ENCODE data around the gene SH3BGRL2. TPM values are rescaled to one million over a fixed set of nuclear protein-coding genes. Genes with fewer than 3 reads are reported as not detected.

The SH3BGRL2 gene
- total and polyA plus RNA-seq, 4 donors = 23.8 to 71.3 (median 34.3) TPM

- TF ChIP-seq YY1 (IDR thresholded peaks at IDR 0.05) (no peak), CTCF (IDR thresholded peaks at IDR 0.05; ENCODE audit: low read depth, low read length, missing input control) (no peak), FOXA2 (IDR thresholded peaks at IDR 0.05) (peak; percentile 20), EGR1 (IDR thresholded peaks at IDR 0.05; ENCODE audit: low read depth in 2 of 2) (no peak)
- Histone ChIP-seq H3K4me1 (ENCODE audit: control insufficient read depth in 4 of 4, insufficient read depth in 4 of 4, low read length in 3 of 4) (peaks cover 0 to under 1% (median 0%) of the 10 kb centered on the region in 4 donors), H3K4me3 (ENCODE audit: low read depth in 1 of 3, low read length in 3 of 3) (no peak overlapping the region), H3K9ac (ENCODE audit: low read depth in 1 of 2, low read length in 2 of 2) (no peak overlapping the region), H3K36me3 (ENCODE audit: control insufficient read depth in 4 of 4, insufficient read depth in 3 of 4, low read depth in 1 of 4, low read length in 3 of 4) (no peaks in the 10 kb centered on the region), H3K27ac (ENCODE audit: low read depth in 1 of 2, low read length in 2 of 2) (no peak overlapping the region), H3K9me3 (ENCODE audit: control insufficient read depth in 4 of 4, low read length in 3 of 4) (no peaks in the 10 kb centered on the region), H3K27me3 (ENCODE audit: control insufficient read depth in 4 of 4, insufficient read depth in 4 of 4, low read length in 3 of 4) (no peaks in the 10 kb centered on the region)
- no peak for DNase-seq (ENCODE audit: low spot score)
- WGBS = 76% methylated on average over 3 of the region's 3 CpGs
Observed at GRCh38 chr6:79600812-79601609, 30.1 kb upstream of the SH3BGRL2 start.

- Histone ChIP-seq H3K4me3 (ENCODE audit: low read depth in 1 of 3, low read length in 3 of 3) (no peak overlapping the region), H3K36me3 (ENCODE audit: control insufficient read depth in 4 of 4, insufficient read depth in 3 of 4, low read depth in 1 of 4, low read length in 3 of 4) (no peaks in the 10 kb centered on the region), H3K9ac (ENCODE audit: low read depth in 1 of 2, low read length in 2 of 2) (no peak overlapping the region), H3K9me3 (ENCODE audit: control insufficient read depth in 4 of 4, low read length in 3 of 4) (no peaks in the 10 kb centered on the region), H3K27ac (ENCODE audit: low read depth in 1 of 2, low read length in 2 of 2) (no peak overlapping the region), H3K27me3 (ENCODE audit: control insufficient read depth in 4 of 4, insufficient read depth in 4 of 4, low read length in 3 of 4) (no peaks in the 10 kb centered on the region), H3K4me1 (ENCODE audit: control insufficient read depth in 4 of 4, insufficient read depth in 4 of 4, low read length in 3 of 4) (peaks cover 0 to 9% (median 1%) of the 10 kb centered on the region in 4 donors)
- DNase-seq (ENCODE audit: low spot score) = no peak
- no peak for TF ChIP-seq YY1 (IDR thresholded peaks at IDR 0.05)
Observed at GRCh38 chr6:79602859-79603258, 28.3 kb upstream of the SH3BGRL2 start.

GRCh38 chr6:79604583-79605037, 26.5 kb upstream of the SH3BGRL2 start:
- no peak for TF ChIP-seq ATF3 (IDR thresholded peaks at IDR 0.05)
- no peak for TF ChIP-seq RAD21 (IDR thresholded peaks at IDR 0.05)
- no peak for TF ChIP-seq HNF4A (conservative IDR thresholded peaks at IDR 0.05)
- no peak for TF ChIP-seq ZBTB33 (IDR thresholded peaks at IDR 0.05)
- no peak for TF ChIP-seq EGR1 (IDR thresholded peaks at IDR 0.05; ENCODE audit: low read depth in 2 of 2)
- no peak for TF ChIP-seq HNF4G (IDR thresholded peaks at IDR 0.05)
- no peak for TF ChIP-seq SP1 (IDR thresholded peaks at IDR 0.05)
- TF ChIP-seq TAF1 (conservative IDR thresholded peaks at IDR 0.05) = no peak
- TF ChIP-seq JUND (IDR thresholded peaks at IDR 0.05) = no peak
- no peak for TF ChIP-seq NR2F2 (IDR thresholded peaks at IDR 0.05)
- TF ChIP-seq MAX (IDR thresholded peaks at IDR 0.05) = no peak
- no peak for TF ChIP-seq YY1 (IDR thresholded peaks at IDR 0.05)
- no peak for TF ChIP-seq RXRA (IDR thresholded peaks at IDR 0.05)
- no peak for TF ChIP-seq FOXA1 (IDR thresholded peaks at IDR 0.05)
- TF ChIP-seq FOXA2 (IDR thresholded peaks at IDR 0.05) = no peak
- WGBS = 87% methylated on average over 4 of the region's 4 CpGs
- Histone ChIP-seq H3K9me3 (ENCODE audit: control insufficient read depth in 4 of 4, low read length in 3 of 4) (no peaks in the 10 kb centered on the region), H3K4me1 (ENCODE audit: control insufficient read depth in 4 of 4, insufficient read depth in 4 of 4, low read length in 3 of 4) (peaks cover 0 to 9% (median 1%) of the 10 kb centered on the region in 4 donors), H3K27ac (ENCODE audit: low read depth in 1 of 2, low read length in 2 of 2) (no peak overlapping the region), H3K36me3 (ENCODE audit: control insufficient read depth in 4 of 4, insufficient read depth in 3 of 4, low read depth in 1 of 4, low read length in 3 of 4) (no peaks in the 10 kb centered on the region), H3K4me3 (ENCODE audit: low read depth in 1 of 3, low read length in 3 of 3) (no peak overlapping the region), H3K9ac (ENCODE audit: low read depth in 1 of 2, low read length in 2 of 2) (no peak overlapping the region), H3K27me3 (ENCODE audit: control insufficient read depth in 4 of 4, insufficient read depth in 4 of 4, low read length in 3 of 4) (no peaks in the 10 kb centered on the region)
- no peak for DNase-seq (ENCODE audit: low spot score)

All from liver (tissue), 9 donors.